ENCODE results near the gene MDFI.

GRCh38 chr6:41626022-41626421 lies 12.2 kb upstream of the MDFI start:
- TF ChIP-seq CTCF (IDR thresholded peaks at IDR 0.05) (no peak), POLR2A (IDR thresholded peaks at IDR 0.05) (no peak)
